Measurements from ENCODE around the gene ZNRD2. TPM values are rescaled to one million over a fixed set of nuclear protein-coding genes. Genes with fewer than 3 reads are reported as not detected.
A peak's percentile ranks its signal among the peaks of the same experiment; 100 is the strongest.

Gene ZNRD2
- total RNA-seq, 1 experiment from 2014 or later, result 31.7 TPM

DNA sequence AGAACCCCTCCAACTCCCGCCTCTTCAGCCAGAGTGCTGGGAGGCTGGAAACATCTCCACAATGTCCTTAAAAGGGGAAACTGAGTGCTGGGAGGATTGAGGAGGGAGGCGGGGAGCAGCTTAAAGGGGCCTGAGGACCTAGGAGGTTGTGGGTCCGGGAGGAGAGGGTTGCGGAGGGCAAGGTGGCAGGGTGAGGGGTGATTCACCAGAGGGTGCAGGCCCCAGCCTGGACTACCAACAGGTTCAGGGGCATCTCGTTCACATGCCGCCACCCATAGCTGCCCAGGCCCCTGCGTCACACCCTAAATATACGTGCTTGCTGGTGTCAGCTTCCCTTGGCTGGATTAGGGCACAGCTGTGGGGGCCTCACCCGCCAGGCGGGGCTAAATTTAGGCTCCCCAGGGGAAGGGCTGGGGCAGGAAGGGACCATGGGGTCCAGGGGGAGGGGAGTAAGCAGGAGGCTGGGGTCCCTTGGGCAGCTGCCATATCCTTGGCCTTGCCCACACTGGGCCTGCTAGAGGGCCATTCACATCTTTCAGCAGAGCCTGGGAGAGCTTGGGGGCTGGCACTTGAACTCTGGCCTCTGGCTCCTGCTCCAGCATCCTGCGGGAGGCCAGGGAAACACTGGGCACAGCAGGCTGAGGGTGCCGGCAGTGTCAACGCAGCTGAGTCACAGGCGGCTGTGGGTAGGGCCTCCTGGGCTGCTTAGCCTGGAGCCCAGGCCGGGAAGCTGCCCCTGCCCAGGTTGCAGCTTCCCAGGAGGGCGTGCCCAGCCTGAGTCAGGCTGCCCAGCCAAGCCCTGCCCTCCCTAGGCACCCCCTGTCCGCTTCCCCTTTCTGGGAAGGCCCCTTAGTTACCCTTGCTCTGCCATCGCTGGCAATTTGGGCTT, 6.8 kb downstream of the ZNRD2 start:
- peak overlapping the region; percentile 91 for H3K27ac ChIP-seq (ENCODE audit: low read length)
- H3K9me2 ChIP-seq (replicated peaks; ENCODE audit: insufficient read depth, low read length), result no peaks in the 10 kb centered on the region
- H3K4me2 ChIP-seq (ENCODE audit: low read depth, low read length, poor library complexity, severe bottlenecking), result peak overlapping the region; percentile 84
- peaks cover 5% of the 10 kb centered on the region; the same call in 1 of the 2 replicates for H4K20me1 ChIP-seq (ENCODE audit: insufficient read depth, low read depth, low read length)
- peaks cover 46% of the 10 kb centered on the region for H3K4me1 ChIP-seq (ENCODE audit: low read length)
- no peaks in the 10 kb centered on the region for H3K36me3 ChIP-seq (ENCODE audit: insufficient read depth, low read length)
- H3K9me3 ChIP-seq (ENCODE audit: low read length), result no peaks in the 10 kb centered on the region
- H3K27me3 ChIP-seq (ENCODE audit: low read length), result no peaks in the 10 kb centered on the region
- DNase-seq, result peak; percentile 82
- peak overlapping the region; percentile 83 for H3K9ac ChIP-seq (ENCODE audit: low read length)
- peak overlapping the region; percentile 98 for H3K4me3 ChIP-seq (ENCODE audit: low read length)
- peaks cover 21% of the 10 kb centered on the region for H3K79me2 ChIP-seq (ENCODE audit: low read length)
- no peak overlapping the region for H2AFZ ChIP-seq (ENCODE audit: low read length)

GRCh38 chr11:65577756-65578109, 7.5 kb downstream of the ZNRD2 start:
- peak overlapping the region; percentile 98 for H3K4me3 ChIP-seq (ENCODE audit: low read length)
- no peaks in the 10 kb centered on the region for H3K9me3 ChIP-seq (ENCODE audit: low read length)
- DNase-seq, result no peak
- peak overlapping the region; percentile 83 for H3K9ac ChIP-seq (ENCODE audit: low read length)
- H3K4me1 ChIP-seq (ENCODE audit: low read length), result peaks cover 44% of the 10 kb centered on the region
- peaks cover 21% of the 10 kb centered on the region for H3K79me2 ChIP-seq (ENCODE audit: low read length)
- H3K36me3 ChIP-seq (ENCODE audit: insufficient read depth, low read length), result no peaks in the 10 kb centered on the region
- peak overlapping the region; percentile 84 for H3K4me2 ChIP-seq (ENCODE audit: low read depth, low read length, poor library complexity, severe bottlenecking)
- H4K20me1 ChIP-seq (ENCODE audit: insufficient read depth, low read depth, low read length), result peaks cover 5% of the 10 kb centered on the region; the same call in 1 of the 2 replicates
- no peaks in the 10 kb centered on the region for H3K9me2 ChIP-seq (replicated peaks; ENCODE audit: insufficient read depth, low read length)
- no peaks in the 10 kb centered on the region for H3K27me3 ChIP-seq (ENCODE audit: low read length)
- no peak overlapping the region for H2AFZ ChIP-seq (ENCODE audit: low read length)
- H3K27ac ChIP-seq (ENCODE audit: low read length), result peak overlapping the region; percentile 91

- peak overlapping the region; percentile 84 for H3K4me2 ChIP-seq (ENCODE audit: low read depth, low read length, poor library complexity, severe bottlenecking)
Observed at GRCh38 chr11:65578134-65578533, 7.9 kb downstream of the ZNRD2 start.

DNA sequence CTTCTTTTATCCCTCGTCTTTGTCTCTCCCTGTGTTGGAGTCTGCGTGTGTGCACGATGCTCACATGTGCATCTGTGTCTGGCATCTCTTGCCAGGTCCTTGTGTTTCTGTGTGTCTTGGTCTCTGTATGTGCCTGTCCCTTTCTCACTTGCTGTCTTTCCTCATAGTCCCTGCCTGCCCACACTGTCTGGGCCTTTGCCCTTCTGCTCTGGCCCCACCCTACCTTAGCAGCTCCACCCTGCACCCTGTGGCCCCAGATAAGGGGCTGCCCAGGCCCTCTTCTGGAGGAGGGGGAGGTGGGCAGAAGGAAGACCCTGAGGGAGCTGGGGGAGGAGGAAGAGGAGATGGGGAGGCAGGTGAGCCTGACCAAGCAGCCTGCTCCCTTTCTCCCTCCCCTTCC, 8.4 kb downstream of the ZNRD2 start:
- H3K36me3 ChIP-seq (ENCODE audit: insufficient read depth, low read length), result no peaks in the 10 kb centered on the region
- no peak for DNase-seq
- H3K9me3 ChIP-seq (ENCODE audit: low read length), result no peaks in the 10 kb centered on the region
- peaks cover 36% of the 10 kb centered on the region for H3K4me1 ChIP-seq (ENCODE audit: low read length)
- no peak overlapping the region for H3K9ac ChIP-seq (ENCODE audit: low read length)
- no peaks in the 10 kb centered on the region for H3K27me3 ChIP-seq (ENCODE audit: low read length)
- no peak overlapping the region for H2AFZ ChIP-seq (ENCODE audit: low read length)
- no peaks in the 10 kb centered on the region; the same call in 1 of the 2 replicates for H4K20me1 ChIP-seq (ENCODE audit: insufficient read depth, low read depth, low read length)
- peak overlapping the region; percentile 91 for H3K27ac ChIP-seq (ENCODE audit: low read length)
- no peaks in the 10 kb centered on the region for H3K9me2 ChIP-seq (replicated peaks; ENCODE audit: insufficient read depth, low read length)
- no peak overlapping the region for H3K4me3 ChIP-seq (ENCODE audit: low read length)
- no peak overlapping the region for H3K4me2 ChIP-seq (ENCODE audit: low read depth, low read length, poor library complexity, severe bottlenecking)
- H3K79me2 ChIP-seq (ENCODE audit: low read length), result peaks cover 14% of the 10 kb centered on the region; the same call in 1 of the 2 replicates

More at GRCh38 chr11:65578134-65578533, 7.9 kb downstream of the ZNRD2 start:
- Histone ChIP-seq H2AFZ (ENCODE audit: low read length) (no peak overlapping the region), H3K27ac (ENCODE audit: low read length) (peak overlapping the region; percentile 91), H3K9me2 (replicated peaks; ENCODE audit: insufficient read depth, low read length) (no peaks in the 10 kb centered on the region), H3K4me3 (ENCODE audit: low read length) (no peak overlapping the region), H3K79me2 (ENCODE audit: low read length) (peaks cover 17% of the 10 kb centered on the region), H3K4me1 (ENCODE audit: low read length) (peaks cover 41% of the 10 kb centered on the region), H3K9me3 (ENCODE audit: low read length) (no peaks in the 10 kb centered on the region), H3K36me3 (ENCODE audit: insufficient read depth, low read length) (no peaks in the 10 kb centered on the region), H3K9ac (ENCODE audit: low read length) (peak overlapping the region; percentile 83), H4K20me1 (ENCODE audit: insufficient read depth, low read depth, low read length) (peaks cover 4% of the 10 kb centered on the region; the same call in 1 of the 2 replicates), H3K27me3 (ENCODE audit: low read length) (no peaks in the 10 kb centered on the region)
- no peak for DNase-seq

GRCh38 chr11:65579291-65579690, 9.0 kb downstream of the ZNRD2 start:
- DNase-seq, result no peak
- Histone ChIP-seq H3K9ac (ENCODE audit: low read length) (no peak overlapping the region), H3K36me3 (ENCODE audit: insufficient read depth, low read length) (no peaks in the 10 kb centered on the region), H3K79me2 (ENCODE audit: low read length) (peaks cover 14% of the 10 kb centered on the region; the same call in 1 of the 2 replicates), H3K9me2 (replicated peaks; ENCODE audit: insufficient read depth, low read length) (no peaks in the 10 kb centered on the region), H3K9me3 (ENCODE audit: low read length) (no peaks in the 10 kb centered on the region), H3K27ac (ENCODE audit: low read length) (no peak overlapping the region), H2AFZ (ENCODE audit: low read length) (no peak overlapping the region), H4K20me1 (ENCODE audit: insufficient read depth, low read depth, low read length) (no peaks in the 10 kb centered on the region), H3K4me3 (ENCODE audit: low read length) (no peak overlapping the region), H3K4me2 (ENCODE audit: low read depth, low read length, poor library complexity, severe bottlenecking) (no peak overlapping the region), H3K27me3 (ENCODE audit: low read length) (no peaks in the 10 kb centered on the region), H3K4me1 (ENCODE audit: low read length) (peaks cover 32% of the 10 kb centered on the region)

DNA sequence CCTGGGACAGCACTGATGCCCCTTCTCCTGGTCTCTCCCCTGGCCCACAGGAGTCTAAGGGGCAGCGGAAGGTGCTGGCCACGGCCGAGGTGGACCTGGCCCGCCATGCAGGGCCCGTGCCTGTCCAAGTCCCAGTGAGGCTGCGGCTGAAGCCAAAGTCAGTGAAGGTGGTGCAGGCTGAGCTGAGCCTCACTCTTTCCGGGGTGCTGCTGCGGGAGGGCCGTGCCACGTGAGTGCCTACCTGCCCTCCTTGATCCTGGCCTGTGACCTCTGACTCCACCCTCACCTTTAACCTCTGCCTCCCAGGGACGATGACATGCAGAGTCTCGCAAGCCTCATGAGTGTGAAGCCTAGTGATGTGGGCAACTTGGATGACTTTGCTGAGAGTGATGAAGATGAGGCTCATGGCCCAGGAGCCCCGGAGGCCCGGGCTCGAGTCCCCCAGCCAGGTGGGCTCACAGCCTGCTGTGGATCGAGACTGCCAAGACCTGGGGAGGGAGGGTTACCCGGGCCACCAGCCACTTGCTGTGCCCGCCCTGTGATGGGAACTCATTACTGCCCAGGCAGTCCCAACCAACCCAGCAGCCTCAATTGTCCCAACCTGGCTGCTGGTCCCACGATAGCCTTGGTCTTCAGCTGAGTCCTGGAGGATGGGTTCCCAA, 9.9 kb downstream of the ZNRD2 start:
- Histone ChIP-seq H3K4me1 (ENCODE audit: low read length) (peaks cover 23% of the 10 kb centered on the region), H3K9ac (ENCODE audit: low read length) (no peak overlapping the region), H4K20me1 (ENCODE audit: insufficient read depth, low read depth, low read length) (no peaks in the 10 kb centered on the region), H3K4me2 (ENCODE audit: low read depth, low read length, poor library complexity, severe bottlenecking) (no peak overlapping the region), H3K27me3 (ENCODE audit: low read length) (no peaks in the 10 kb centered on the region), H3K9me3 (ENCODE audit: low read length) (no peaks in the 10 kb centered on the region), H3K9me2 (replicated peaks; ENCODE audit: insufficient read depth, low read length) (no peaks in the 10 kb centered on the region), H3K36me3 (ENCODE audit: insufficient read depth, low read length) (no peaks in the 10 kb centered on the region), H3K4me3 (ENCODE audit: low read length) (no peak overlapping the region), H3K79me2 (ENCODE audit: low read length) (peaks cover 14% of the 10 kb centered on the region; the same call in 1 of the 2 replicates), H2AFZ (ENCODE audit: low read length) (no peak overlapping the region), H3K27ac (ENCODE audit: low read length) (no peak overlapping the region)
- DNase-seq, result no peak

DNA sequence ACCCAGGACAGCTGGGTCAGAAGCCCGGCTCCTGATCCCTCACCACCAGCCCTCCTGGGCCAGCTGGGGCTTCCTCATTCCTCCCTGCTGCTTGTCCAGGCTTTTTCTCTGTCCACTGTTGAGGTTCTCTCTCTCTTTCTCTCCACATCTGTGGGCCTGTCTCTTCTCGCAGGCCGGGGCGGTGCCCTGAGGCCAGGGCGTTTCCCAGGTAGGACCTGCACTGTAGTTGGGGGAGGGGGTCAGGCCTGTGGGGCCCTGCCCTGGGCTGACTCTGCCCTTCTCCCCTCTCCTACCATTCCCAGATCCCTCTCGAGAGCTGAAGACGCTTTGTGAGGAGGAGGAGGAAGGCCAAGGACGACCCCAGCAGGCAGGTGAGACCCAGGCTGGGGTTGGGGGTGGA, 10.5 kb downstream of the ZNRD2 start:
- no peak overlapping the region for H3K27ac ChIP-seq (ENCODE audit: low read length)
- H3K4me2 ChIP-seq (ENCODE audit: low read depth, low read length, poor library complexity, severe bottlenecking), result no peak overlapping the region
- H2AFZ ChIP-seq (ENCODE audit: low read length), result no peak overlapping the region
- no peaks in the 10 kb centered on the region for H3K9me3 ChIP-seq (ENCODE audit: low read length)
- no peak overlapping the region for H3K4me3 ChIP-seq (ENCODE audit: low read length)
- no peaks in the 10 kb centered on the region for H3K9me2 ChIP-seq (replicated peaks; ENCODE audit: insufficient read depth, low read length)
- no peaks in the 10 kb centered on the region for H3K27me3 ChIP-seq (ENCODE audit: low read length)
- H3K9ac ChIP-seq (ENCODE audit: low read length), result no peak overlapping the region
- peaks cover 14% of the 10 kb centered on the region; the same call in 1 of the 2 replicates for H3K79me2 ChIP-seq (ENCODE audit: low read length)
- H3K36me3 ChIP-seq (ENCODE audit: insufficient read depth, low read length), result no peaks in the 10 kb centered on the region
- H4K20me1 ChIP-seq (ENCODE audit: insufficient read depth, low read depth, low read length), result no peaks in the 10 kb centered on the region
- peaks cover 18% of the 10 kb centered on the region for H3K4me1 ChIP-seq (ENCODE audit: low read length)
- DNase-seq, result no peak

DNA sequence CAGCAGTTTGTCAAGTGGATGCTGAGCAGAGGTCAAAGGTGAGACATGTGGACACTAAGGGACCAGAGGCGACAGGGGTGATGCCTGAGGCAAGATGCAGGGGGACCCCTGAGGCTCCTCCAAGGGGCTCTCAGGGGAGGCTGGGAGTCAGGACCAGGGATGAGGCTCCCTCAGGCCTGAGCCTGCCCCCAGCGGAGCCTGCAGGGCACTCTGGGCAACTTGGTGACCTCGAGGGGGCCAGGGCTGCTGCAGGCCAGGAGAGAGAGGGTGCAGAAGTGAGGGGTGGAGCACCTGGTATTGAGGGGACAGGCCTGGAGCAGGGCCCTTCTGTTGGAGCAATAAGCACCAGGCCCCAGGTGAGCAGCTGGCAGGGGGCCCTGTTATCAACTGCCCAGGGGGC, 11.7 kb downstream of the ZNRD2 start:
- DNase-seq, result no peak

More for the DNA sequence above, 11.7 kb downstream of the ZNRD2 start:
- H2AFZ ChIP-seq (ENCODE audit: low read length), result no peak overlapping the region
- H3K27me3 ChIP-seq (ENCODE audit: low read length), result no peaks in the 10 kb centered on the region
- H3K4me1 ChIP-seq (ENCODE audit: low read length), result peaks cover 18% of the 10 kb centered on the region
- peaks cover 7% of the 10 kb centered on the region; the same call in 1 of the 2 replicates for H3K79me2 ChIP-seq (ENCODE audit: low read length)
- no peak overlapping the region for H3K4me2 ChIP-seq (ENCODE audit: low read depth, low read length, poor library complexity, severe bottlenecking)
- H3K9me3 ChIP-seq (ENCODE audit: low read length), result no peaks in the 10 kb centered on the region
- H3K4me3 ChIP-seq (ENCODE audit: low read length), result no peak overlapping the region
- no peaks in the 10 kb centered on the region for H3K36me3 ChIP-seq (ENCODE audit: insufficient read depth, low read length)
- no peaks in the 10 kb centered on the region for H4K20me1 ChIP-seq (ENCODE audit: insufficient read depth, low read depth, low read length)
- H3K9me2 ChIP-seq (replicated peaks; ENCODE audit: insufficient read depth, low read length), result no peaks in the 10 kb centered on the region
- no peak overlapping the region for H3K27ac ChIP-seq (ENCODE audit: low read length)
- H3K9ac ChIP-seq (ENCODE audit: low read length), result no peak overlapping the region

Measured in Karpas-422 (cell line).